ENCODE data around the gene ARHGAP5.
"Not testable (repeated sequence)": the region's sequence is repeated elsewhere in the genome, so short reads cannot be mapped to it uniquely, and the experiment has no call there.

The ARHGAP5 gene

DNA sequence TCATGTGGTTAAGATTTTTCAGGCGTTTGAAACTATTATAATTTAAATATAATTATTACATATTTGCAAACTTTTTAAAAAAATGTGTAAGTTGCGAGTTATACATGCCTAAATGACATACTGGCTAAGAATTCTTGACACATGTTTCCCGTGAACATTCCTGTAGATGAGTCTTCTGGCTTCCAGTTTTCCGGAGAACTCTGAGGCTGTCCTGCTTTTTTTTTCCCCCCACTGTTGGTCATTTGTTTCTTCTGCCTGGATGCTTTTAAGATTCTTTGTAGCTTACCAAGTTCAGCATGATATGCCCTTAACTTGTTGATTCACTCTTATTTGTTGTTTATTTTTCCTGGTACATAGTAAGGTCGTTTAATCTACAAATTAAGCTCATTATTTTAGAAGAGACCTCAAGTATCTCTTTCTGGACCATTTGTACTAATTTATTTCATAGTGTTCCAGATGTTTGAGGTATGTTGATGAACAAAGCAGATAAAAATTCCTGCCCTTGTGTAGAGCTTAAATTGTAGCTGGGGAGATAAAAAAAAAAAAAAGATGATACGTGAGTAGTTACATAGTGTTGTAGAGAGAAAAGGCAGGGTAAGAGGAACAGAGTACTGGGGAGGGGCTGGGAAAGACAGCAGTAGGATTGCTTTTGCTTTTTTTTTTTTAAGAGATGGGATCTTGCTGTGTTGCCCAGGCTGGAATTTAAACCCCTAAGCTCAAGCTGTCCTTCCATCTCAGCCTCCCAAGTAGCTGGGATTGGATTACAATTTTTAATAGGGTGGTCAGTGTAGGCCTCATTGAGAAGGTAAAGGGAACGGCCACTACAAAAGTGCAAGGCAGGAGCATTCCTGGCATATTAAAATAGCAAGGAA lies 32.8 kb downstream of the ARHGAP5 start:
- DNase-seq (ENCODE audit: low read depth) = no peak

DNA sequence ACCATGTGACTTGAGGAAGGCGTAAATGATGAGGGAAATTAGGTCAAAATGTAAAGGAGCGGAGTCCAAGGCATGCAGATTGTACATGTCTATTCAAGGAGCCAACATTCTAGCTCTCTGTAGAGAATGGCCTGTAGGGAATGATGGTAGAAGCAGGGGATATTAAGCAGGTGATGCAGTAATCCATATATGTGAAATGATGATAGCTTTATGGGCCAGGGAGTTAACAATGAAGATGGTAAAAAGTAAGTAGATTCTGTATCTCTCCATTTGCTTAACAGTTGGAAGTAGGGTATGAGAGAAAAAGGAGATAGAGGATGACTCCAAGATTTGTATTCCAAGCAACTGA lies 33.4 kb downstream of the ARHGAP5 start:
- DNase-seq (ENCODE audit: low read depth) = no peak

DNA sequence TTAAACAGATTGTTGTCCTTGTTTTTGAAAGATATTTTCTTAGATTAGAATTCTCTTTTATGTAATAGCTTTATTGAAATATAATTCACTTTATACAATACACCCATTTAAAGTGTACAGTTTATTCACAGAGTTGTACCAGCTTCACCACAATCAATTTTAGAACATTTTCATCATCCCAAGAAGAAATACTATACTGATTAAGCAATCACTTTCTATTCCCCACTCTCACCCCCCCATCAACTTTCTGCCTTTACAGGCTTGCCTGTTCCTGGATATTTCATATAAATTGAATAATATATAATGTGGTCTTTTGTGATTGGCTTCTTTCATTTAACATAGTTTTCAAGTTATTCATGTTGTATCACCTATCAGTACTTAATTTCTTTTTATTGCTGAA lies 44.4 kb downstream of the ARHGAP5 start:
- no peak for DNase-seq (ENCODE audit: low read depth)

DNA sequence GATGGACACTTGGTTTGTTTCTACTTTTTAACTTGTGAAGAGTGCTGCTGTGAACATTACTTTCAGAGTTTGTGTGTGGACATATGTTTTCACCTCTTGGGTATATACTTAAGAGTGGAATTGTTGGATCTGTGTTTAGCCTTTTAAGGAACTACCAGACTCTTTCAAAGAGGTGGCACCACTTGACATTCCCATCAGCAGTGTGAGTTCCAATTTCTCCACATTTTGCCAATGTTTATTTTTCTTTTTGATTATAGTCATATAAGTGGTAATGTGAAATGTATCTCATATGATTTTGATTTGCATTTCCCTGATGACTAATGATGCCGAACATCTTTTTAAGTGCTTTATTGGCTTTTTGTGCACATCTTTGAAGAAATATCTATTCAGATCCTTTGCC lies 44.8 kb downstream of the ARHGAP5 start:
- no peak for DNase-seq (ENCODE audit: low read depth)

DNA sequence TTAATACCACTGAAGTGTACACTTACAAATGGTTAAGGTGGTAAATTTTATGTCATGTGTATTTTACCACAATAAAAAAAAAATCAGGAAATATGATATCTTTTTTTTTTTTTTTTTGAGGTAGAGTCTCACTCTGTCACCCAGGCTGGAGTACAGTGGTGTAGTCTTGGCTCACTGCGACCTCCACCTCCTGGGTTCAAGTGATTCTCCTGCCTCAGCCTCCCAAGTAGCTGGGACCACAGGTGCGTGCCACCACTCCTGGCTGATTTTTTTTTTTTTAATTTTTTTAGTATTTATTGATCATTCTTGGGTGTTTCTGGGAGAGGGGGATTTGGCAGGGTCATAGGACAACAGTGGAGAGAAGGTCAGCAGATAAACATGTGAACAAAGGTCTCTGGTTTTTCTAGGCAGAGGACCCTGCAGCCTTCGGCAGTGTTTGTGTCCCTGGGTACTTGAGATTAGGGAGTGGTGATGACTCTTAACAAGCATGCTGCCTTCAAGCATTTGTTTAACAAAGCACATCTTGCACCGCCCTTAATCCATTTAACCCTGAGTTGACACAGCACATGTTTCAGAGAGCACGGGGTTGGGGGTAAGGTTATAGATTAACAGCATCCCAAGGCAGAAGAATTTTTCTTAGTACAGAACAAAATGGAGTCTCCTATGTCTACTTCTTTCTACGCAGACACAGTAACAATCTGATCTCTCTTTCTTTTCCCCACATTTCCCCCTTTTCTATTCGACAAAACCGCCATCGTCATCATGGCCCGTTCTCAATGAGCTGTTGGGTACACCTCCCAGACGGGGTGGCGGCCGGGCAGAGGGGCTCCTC lies 50.0 kb downstream of the ARHGAP5 start:
- not testable (repeated sequence) for DNase-seq (ENCODE audit: low read depth)

DNA sequence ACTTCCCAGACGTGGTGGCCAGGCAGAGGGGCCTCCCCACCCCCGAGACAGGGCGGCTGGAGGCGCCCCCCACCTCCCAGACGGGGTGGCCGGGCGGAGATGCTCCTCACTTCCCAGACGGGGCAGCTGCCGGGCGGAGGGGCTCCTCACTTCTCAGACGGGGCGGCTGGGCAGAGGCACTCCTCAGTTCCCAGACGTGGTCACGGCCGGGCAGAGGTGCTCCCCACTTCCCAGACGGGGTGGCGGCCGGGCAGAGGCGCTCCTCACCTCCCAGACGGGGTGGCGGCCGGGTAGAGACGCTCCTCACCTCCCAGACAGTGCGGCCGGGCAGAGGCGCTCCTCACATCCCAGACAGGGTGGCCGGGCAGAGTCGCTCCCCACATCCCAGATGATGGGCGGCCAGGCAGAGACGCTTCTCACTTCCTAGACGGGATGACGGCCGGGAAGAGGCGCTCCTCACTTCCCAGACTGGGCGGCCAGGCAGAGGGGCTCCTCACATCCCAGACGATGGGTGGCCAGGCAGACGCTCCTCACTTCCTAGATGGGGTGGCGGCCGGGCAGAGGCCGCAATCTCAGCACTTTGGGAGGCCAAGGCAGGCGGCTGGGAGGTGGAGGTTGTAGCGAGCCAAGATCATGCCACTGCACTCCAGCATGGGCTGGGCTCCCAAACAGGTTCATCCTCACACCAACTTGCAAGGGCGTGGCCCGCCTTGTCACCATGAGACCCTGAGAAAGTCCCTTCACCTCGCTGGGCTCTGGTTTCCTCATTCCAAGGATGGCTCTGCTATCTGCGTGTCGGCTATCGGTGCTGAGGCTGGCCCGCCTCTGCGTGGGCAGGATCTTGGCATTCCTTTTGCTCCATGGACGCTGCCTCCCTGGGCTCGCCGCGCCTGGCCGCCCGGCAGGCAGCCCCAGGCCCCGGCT lies 50.9 kb downstream of the ARHGAP5 start:
- not testable (repeated sequence) for DNase-seq (ENCODE audit: low read depth)

DNA sequence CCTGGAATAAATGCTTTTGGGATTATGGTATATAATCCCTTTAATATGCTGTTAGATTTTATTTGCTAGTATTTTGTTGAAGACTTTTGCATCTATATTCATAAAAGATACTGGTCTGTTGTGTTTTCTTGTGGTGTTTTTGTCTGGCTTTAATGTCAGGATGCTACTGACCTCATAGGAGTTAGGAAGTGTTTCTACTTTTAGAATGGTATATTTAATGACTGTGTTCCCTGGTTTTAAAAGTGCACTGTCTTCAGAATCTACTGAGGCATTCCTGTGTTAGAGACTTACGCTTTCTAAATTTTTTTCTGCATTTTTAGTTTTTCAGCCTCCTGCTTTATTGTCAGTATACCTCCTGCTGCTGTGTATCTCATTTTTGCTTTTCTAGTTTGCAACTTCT lies 51.6 kb downstream of the ARHGAP5 start:
- DNase-seq (ENCODE audit: low read depth) = no peak

DNA sequence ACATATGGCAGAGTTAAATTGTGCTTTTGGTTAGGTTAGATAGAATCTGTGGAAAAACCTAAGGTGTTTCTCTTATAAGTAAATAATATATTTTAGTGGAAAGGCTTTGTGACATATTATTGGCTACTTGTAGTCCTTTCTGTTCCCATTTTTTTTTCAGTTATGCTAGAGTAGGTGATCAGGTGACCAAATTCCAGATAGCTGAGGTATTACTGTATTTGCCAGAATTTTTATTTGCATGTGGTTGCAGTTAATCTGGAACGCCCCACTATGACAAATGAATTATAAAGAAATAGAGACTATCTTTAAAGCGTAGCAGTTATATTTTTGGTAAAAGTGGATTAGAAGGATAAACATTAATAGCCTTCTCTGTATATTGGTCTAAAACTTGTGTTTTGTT lies 52.0 kb downstream of the ARHGAP5 start:
- no peak for DNase-seq (ENCODE audit: low read depth)

DNA sequence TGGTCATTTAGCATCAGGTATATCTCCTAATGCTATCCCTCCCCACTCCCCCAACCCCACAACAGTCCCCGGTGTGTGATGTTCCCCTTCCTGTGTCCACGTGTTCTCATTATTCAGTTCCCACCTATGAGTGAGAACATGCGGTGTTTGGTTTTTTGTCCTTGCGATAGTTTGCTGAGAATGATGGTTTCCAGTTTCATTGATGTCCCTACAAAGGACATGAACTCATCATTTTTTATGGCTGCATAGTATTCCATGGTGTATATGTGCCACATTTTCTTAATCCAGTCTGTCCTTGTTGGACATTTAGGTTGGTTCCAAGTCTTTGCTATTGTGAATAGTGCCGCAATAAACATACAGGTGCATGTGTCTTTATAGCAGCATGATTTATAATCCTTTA lies 54.6 kb downstream of the ARHGAP5 start:
- DNase-seq (ENCODE audit: low read depth) = not testable (repeated sequence)

DNA sequence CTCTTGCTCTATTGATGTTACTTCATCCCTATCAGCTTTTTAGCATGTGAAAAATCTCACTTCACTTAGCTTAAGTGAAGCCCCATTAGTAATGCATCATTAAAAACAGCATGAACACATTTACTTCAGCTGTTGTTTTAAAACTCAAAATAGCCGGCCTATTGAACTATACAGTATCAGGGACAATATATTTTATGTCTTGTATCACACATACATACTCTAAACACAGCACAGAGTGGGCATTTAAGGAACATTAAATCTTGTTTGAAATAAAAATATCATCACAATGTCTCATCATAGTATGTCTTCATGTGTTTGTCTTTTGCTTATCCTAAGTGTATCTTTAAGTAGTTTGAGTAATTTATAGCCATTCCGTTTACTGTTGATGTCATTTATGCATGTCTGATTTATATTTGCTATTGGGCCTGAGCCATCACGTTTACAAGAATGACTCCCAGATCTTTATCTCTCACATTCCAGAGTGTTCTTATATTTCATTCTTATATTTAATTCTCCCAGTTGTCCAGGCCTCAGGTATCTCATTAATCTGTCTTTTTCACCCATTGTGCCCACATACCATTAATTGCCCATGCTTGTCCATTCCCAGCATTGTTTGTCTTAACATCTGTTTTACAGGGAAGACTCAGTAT lies 57.5 kb downstream of the ARHGAP5 start:
- no peak for DNase-seq (ENCODE audit: low read depth)

DNA sequence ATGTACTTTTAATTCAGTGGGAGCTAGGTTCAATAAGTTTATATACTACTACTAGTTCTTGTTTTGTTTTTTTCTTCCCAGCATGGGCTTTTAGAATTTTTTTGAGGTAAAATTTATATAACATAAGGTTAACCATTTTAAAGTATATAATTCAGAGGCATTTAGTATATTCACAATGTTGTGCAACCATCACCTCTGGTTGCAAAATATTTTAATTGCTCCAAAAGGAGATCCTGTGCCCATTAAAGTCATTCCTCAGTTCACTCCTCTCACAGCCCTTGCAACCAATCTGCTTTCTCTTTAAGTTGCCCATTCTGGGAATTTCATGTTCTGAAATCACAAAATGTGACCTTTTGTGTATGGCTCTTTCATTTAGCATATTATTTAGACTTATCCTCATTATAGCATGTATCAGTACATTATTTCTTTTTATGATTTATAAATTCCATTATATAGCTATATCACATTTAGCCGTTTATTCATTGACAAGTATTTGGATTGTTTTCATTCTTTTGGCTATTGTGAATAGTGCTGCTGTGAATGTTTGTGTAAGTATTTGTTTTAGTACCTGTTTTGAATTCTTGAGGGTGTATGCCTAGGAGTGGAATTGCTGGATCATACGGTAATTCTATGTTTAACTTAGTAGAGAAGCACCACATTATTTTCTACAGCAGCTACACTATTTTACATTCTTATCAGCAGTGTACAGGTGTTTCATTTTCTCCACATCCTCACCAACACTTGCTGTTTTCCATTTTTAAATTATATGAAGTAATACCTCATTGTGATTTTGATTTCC lies 59.1 kb downstream of the ARHGAP5 start:
- no peak for DNase-seq (ENCODE audit: low read depth)

DNA sequence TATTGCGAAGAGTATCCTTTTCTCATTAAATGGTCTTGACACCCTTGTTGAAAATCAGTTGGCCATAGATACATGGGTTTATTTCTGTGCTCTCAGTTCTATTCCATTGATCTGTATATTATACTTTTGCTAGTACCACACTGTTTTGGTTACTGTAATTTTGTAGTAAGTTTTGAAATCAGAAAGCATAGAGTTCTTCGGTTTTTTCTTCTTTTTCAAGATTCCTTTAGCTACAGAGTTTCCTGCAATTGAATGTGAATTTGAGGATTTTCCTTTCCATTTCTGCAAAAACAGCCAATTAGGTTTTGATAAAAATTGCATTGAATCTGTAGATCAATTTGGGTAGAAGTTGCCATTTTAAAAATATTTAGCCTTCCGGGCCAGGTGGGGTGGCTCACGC lies 60.2 kb downstream of the ARHGAP5 start:
- DNase-seq (ENCODE audit: low read depth) = no peak

DNA sequence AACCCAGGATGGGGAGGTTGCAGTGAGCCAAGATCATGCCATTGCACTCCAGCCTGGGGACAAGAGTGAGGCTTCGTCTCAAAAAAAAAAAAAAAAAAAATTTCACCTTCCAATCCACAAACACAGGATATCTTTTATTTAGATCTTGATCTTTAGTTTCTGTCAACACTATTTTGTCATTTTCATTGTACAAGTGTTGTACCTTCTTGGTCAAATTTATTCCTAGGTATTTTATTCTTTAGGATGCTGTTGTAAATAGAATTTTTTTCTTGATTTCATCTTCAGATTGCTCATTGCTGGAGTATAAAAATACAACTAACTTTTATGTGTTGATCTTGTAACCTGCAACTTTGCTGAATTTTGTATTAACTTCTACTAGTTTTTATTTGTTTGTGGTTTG lies 60.8 kb downstream of the ARHGAP5 start:
- no peak for DNase-seq (ENCODE audit: low read depth)

DNA sequence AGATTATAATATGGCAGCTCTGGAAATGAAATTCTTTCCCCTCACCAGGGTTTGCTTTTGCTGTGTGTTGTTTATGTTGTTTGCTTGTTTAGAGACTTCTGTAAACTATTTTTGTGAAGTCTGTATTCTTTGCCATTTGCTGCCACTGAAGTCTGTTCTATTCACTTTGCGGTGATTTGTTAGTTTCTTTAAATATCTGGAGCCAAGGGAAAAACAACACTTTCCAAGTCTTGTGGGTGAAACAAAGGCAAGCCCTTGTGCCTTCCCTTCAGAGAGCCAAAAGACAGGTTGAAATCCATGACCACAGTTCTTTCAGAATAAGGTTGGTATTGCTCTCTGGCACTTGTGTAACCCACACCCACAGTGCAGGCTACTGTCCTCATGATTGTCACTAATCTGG lies 65.2 kb downstream of the ARHGAP5 start:
- no peak for DNase-seq (ENCODE audit: low read depth)

DNA sequence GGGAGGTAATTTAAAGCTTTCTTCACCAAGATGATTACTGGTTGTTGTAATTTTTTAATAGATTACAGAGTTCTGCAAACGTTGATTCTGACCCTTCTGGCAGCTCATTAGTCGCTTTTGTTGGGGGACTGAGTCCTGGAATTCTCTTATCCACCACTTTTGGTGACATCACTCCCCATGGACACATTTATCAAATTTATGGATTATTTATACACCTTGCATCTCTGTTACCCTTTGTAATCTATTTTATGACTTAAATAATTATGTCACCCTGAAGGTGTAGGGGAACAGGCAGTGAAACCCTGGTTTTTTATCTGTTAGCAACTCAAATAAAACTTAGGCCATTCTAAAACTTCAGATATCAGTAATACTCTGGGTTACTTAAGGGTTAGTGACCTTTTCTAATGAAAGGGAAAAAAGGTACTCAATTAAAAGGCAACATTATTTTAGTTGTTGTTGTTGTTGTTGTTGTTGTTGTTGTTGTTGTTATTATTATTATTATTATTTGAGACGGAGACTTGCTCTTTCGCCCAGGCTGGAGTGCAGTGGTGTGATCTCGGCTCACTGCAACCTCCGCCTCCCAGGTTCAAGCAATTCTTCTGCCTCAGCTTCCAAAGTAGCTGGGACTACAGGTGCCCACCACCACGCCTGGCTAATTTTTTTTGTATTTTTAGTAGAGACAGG lies 65.8 kb downstream of the ARHGAP5 start:
- no peak for DNase-seq (ENCODE audit: low read depth)

DNA sequence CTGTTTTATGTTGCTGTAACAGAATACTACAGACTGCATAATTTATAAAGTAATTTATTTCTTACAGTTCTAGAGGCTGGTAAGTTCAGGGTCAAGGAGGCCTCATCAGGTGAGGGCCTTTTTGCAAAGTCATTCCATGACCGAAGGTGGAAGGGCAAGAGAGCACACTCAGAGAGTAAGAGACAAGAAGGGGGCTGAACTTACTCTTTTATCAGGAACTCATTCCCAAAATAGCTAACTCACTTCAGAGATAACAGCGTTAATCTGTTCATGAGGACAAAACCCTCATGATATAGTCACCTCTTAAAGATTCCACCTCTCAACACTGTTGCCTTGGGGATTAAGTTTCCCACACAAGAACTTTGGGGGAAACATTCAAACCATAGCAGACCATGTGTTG lies 73.3 kb downstream of the ARHGAP5 start:
- DNase-seq (ENCODE audit: low read depth) = no peak

DNA sequence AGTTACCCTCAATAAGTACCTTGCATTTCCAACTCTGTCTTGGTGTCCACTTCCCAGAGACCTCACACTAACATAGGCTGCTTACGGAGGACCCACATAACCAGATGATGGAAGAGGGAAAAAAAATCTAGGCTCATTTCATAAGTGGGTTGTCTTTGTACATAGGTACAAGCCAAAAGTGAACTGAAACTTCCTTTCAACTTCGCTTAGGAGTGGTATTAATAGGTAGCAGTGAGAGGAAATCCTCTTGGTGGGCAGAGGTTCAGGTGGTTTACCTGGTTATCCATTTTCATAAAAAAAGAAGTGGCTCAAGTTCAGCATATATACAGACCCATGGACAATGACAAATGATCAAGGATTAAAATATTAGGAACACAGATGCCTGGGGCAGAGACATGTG lies 88.9 kb downstream of the ARHGAP5 start:
- no peak for DNase-seq (ENCODE audit: low read depth)

DNA sequence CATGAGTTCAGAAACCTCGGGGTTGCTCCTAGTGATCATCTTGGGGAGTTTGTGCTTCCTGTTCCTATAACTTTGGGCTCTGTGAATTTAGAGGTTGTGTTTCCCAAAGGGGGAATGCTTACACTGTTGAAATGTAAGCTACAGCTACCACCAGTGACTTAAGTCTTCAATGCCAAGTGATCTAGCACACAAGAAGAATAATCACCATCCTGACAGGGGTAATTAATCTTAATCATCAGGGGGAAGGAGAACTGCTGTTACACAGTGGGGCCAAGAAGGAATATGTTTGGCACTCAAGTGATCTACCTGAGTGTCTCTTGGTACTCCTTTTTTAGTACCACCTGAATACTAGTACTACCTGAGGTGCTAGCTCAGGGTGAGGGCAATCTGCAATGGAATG lies 89.8 kb downstream of the ARHGAP5 start:
- DNase-seq (ENCODE audit: low read depth) = no peak

DNA sequence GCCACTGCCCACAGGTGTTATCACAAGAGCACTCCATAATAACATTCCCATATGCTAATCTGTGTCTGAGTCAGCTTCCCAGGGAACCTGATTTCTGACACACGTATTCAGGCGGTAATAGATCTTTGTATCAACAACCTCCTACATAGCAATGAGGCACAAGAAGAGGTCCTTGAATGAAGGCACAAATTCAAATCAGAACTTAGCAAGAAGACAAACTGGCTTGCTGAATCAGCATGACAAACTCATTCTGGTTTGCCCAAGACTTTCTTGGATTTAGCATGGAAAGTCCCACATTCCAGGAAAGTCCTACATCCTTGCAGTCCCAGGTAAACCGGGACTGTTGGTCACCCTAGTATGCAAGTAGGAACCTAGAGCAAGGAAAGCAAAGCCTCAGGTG lies 90.8 kb downstream of the ARHGAP5 start:
- DNase-seq (ENCODE audit: low read depth) = no peak

DNA sequence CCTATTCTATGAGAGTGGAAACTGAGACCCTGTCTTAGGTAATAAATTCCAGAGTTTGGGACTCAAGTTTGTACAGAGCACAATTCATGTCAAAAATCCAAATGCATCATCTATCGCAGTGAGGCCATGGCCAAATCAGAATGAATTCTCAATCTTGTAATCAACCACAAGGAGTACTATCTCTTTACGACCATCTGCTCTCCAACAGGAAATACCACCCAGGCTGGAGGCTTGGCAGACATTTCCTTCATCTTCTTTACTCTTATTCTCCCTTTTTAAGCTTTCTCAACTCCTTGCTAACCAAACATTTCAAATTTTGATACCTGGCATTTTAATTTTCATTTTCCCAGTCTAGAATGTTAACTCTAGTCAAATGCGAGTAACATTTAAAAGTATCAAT lies 92.1 kb downstream of the ARHGAP5 start:
- no peak for DNase-seq (ENCODE audit: low read depth)

Measured in stimulated activated CD8-positive, alpha-beta memory T cell treated with anti-CD3 and anti-CD28 coated beads, Interleukin-12 subunit alpha, Interleukin-12 subunit beta, amount 100 ng/mL, for 1 hour (primary cell).